Glutamatergic neuron (in vitro differentiated cells): ENCODE data around the gene NOX5. TPM values are rescaled to one million over a fixed set of nuclear protein-coding genes. Genes with fewer than 3 reads are reported as not detected.
A peak's percentile ranks its signal among the peaks of the same experiment; 100 is the strongest.

ENCODE experiments used
- DNase-seq: peaks from one replicate; pipeline ENCODE4 v3.0.0; 2022
- H3K27ac Mint-ChIP-seq: one replicate; pipeline ENCODE4 v1.8.0; 2020; ENCODE audit warnings: mild to moderate bottlenecking, mixed read lengths, inconsistent platforms; ENCODE audit not compliant: unreplicated experiment
- H3K27me3 Mint-ChIP-seq: one replicate; pipeline ENCODE4 v1.8.0; 2020; ENCODE audit warnings: mild to moderate bottlenecking, moderate library complexity, mixed read lengths, inconsistent platforms; ENCODE audit not compliant: unreplicated experiment
- H3K36me3 Mint-ChIP-seq: one replicate; pipeline ENCODE4 v1.8.0; 2020; ENCODE audit warnings: mild to moderate bottlenecking, mixed read lengths, inconsistent platforms; ENCODE audit not compliant: unreplicated experiment
- H3K4me1 Mint-ChIP-seq: one replicate; pipeline ENCODE4 v1.8.0; 2020; ENCODE audit warnings: mild to moderate bottlenecking, low read depth, mixed read lengths, inconsistent platforms; ENCODE audit not compliant: unreplicated experiment
- H3K4me3 Mint-ChIP-seq: one replicate; pipeline ENCODE4 v1.8.0; 2020; ENCODE audit warnings: mild to moderate bottlenecking, mixed read lengths, inconsistent platforms; ENCODE audit not compliant: unreplicated experiment
- H3K9me3 Mint-ChIP-seq: one replicate; pipeline ENCODE4 v1.8.0; 2020; ENCODE audit warnings: mild to moderate bottlenecking, moderate library complexity, mixed read lengths, inconsistent platforms; ENCODE audit not compliant: unreplicated experiment
- total RNA-seq: library from RNA; stranded (reverse); fragmentation: NEBNext Ultra II Directional; extraction: Animal tissue kit (Norgen Biotek cat#: 25700); gene quantifications from one replicate; pipeline ENCODE4 v1.2.1, GENCODE V29; 2021; ENCODE audit not compliant: unreplicated experiment
- TF ChIP-seq, protein P1 (sequence below): fragments of 200-600 bp; sonication (generic); IDR thresholded peaks from one replicate; pipeline ENCODE4 v1.5.0; 2021; ENCODE audit not compliant: partially characterized antibody, unreplicated experiment

The NOX5 gene
- total RNA-seq, 1 donor from 2014 or later, result not detected

DNA sequence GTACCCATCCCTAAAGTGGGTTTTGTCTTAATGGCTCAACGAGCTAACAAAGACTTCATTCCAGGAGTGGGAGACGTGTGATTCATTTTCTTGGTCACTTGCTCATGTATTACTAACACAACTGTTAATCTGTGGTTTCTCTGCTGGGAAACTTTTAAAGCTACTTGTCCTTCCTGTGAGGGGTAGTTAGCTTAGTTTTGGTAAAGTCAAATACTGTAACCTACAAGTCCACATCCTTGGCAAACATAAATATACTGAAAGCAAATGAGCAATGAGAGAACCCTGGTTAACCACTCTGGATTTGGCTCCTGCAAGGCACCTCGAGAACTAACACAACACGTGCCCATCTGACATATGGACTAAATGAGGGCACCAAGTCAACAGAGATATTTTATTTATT, 19.9 kb downstream of the NOX5 start:
- TF ChIP-seq, protein P1, sequence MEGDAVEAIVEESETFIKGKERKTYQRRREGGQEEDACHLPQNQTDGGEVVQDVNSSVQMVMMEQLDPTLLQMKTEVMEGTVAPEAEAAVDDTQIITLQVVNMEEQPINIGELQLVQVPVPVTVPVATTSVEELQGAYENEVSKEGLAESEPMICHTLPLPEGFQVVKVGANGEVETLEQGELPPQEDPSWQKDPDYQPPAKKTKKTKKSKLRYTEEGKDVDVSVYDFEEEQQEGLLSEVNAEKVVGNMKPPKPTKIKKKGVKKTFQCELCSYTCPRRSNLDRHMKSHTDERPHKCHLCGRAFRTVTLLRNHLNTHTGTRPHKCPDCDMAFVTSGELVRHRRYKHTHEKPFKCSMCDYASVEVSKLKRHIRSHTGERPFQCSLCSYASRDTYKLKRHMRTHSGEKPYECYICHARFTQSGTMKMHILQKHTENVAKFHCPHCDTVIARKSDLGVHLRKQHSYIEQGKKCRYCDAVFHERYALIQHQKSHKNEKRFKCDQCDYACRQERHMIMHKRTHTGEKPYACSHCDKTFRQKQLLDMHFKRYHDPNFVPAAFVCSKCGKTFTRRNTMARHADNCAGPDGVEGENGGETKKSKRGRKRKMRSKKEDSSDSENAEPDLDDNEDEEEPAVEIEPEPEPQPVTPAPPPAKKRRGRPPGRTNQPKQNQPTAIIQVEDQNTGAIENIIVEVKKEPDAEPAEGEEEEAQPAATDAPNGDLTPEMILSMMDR, result no peak
- no peak overlapping the region for H3K4me3 Mint-ChIP-seq
- no peak for DNase-seq
- peaks cover 4% of the 10 kb centered on the region for H3K36me3 Mint-ChIP-seq
- H3K27me3 Mint-ChIP-seq, result no peaks in the 10 kb centered on the region
- peaks cover 2% of the 10 kb centered on the region for H3K9me3 Mint-ChIP-seq
- no peak overlapping the region for H3K27ac Mint-ChIP-seq
- no peaks in the 10 kb centered on the region for H3K4me1 Mint-ChIP-seq

DNA sequence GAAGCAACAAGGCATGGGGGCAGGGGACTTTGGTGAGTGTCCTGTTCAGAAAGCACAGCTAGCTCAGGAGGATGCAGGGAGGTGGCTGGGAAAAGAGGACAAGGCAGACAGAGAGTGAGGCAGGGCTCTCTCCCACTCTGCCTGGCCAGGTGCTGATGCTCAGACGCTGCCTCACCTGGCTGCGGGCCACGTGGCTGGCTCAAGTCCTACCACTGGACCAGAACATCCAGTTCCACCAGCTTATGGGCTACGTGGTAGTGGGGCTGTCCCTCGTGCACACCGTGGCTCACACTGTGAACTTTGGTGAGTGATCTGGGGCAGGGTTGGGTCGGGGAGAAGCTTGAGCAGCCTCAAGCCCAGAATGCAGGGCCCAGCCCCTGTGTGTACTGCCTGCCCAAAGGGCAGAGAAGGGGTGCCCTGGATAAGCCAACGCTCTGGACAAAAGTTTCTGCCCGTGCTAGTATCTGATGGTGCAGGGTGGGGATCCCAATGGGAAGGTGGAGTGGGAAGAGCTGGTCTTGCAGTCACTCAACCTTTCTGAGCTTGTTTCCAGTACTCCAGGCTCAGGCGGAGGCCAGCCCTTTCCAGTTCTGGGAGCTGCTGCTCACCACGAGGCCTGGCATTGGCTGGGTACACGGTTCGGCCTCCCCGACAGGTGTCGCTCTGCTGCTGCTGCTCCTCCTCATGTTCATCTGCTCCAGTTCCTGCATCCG, 20.9 kb downstream of the NOX5 start:
- no peak overlapping the region for H3K4me3 Mint-ChIP-seq
- H3K9me3 Mint-ChIP-seq, result no peaks in the 10 kb centered on the region
- TF ChIP-seq, protein P1, result no peak
- H3K27ac Mint-ChIP-seq, result no peak overlapping the region
- H3K36me3 Mint-ChIP-seq, result peaks cover under 1% of the 10 kb centered on the region
- H3K4me1 Mint-ChIP-seq, result no peaks in the 10 kb centered on the region
- no peaks in the 10 kb centered on the region for H3K27me3 Mint-ChIP-seq
- DNase-seq, result peak; percentile 36

DNA sequence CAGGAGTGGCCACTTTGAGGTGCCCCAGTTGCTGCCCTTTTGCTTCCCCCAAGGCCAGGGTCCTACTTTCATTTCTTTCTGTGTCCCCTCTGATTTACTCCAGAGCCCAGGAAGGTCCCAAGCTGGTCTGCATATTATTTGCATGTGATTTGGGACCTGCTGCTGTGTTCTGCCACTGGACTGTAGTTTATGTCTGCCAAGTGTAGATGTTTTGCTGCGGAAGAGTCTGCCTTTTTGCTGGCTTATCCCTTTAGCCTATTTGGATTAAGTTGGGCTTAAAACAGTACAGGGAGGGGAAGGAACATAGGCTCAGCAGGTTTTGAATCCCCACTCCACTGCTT, 21.4 kb downstream of the NOX5 start:
- H3K27ac Mint-ChIP-seq, result no peak overlapping the region
- H3K36me3 Mint-ChIP-seq, result no peaks in the 10 kb centered on the region
- no peaks in the 10 kb centered on the region for H3K9me3 Mint-ChIP-seq
- TF ChIP-seq, protein P1, result no peak
- no peak overlapping the region for H3K4me3 Mint-ChIP-seq
- no peaks in the 10 kb centered on the region for H3K27me3 Mint-ChIP-seq
- no peaks in the 10 kb centered on the region for H3K4me1 Mint-ChIP-seq
- DNase-seq, result no peak

DNA sequence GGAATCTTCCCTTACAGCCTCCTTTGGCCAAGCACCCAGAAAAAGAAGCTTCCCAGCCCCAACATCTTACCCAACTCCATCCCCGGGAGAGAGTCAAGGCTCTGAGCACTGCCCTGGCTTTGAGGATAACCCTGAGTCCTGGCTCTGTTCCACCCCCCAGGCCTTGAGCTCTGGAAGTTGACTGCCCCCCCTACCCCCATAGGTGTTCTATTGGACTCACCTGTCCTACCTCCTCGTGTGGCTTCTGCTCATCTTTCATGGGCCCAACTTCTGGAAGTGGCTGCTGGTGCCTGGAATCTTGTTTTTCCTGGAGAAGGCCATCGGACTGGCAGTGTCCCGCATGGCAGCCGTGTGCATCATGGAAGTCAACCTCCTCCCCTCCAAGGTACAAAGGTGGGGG, 22.3 kb downstream of the NOX5 start:
- H3K9me3 Mint-ChIP-seq, result no peaks in the 10 kb centered on the region
- H3K36me3 Mint-ChIP-seq, result no peaks in the 10 kb centered on the region
- no peak overlapping the region for H3K4me3 Mint-ChIP-seq
- H3K4me1 Mint-ChIP-seq, result no peaks in the 10 kb centered on the region
- TF ChIP-seq, protein P1, result no peak
- DNase-seq, result no peak
- H3K27me3 Mint-ChIP-seq, result no peaks in the 10 kb centered on the region
- no peak overlapping the region for H3K27ac Mint-ChIP-seq

DNA sequence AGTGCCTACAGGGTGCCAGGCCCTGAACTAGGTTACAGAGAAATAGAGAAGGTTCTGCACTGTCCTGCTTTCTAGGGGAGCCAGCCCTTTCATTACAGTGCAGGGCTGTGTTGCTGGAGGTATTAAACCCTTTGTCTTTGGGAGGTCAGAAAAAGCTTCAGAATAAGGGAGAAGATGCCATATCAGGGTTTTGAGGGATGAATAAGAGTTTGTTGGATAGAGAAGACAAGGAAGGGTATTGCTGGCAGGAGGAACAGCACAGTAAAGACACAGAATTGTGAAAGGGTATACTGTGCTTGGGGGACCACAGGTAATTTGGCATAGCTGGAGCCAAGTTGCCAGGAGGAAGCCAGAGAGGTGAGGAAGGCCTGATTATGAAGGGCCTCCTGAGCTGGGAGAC, 23.0 kb downstream of the NOX5 start:
- no peak overlapping the region for H3K4me3 Mint-ChIP-seq
- H3K36me3 Mint-ChIP-seq, result no peaks in the 10 kb centered on the region
- no peaks in the 10 kb centered on the region for H3K4me1 Mint-ChIP-seq
- no peak overlapping the region for H3K27ac Mint-ChIP-seq
- no peaks in the 10 kb centered on the region for H3K27me3 Mint-ChIP-seq
- TF ChIP-seq, protein P1, result no peak
- no peak for DNase-seq
- H3K9me3 Mint-ChIP-seq, result no peaks in the 10 kb centered on the region
